H9 (cell line): ENCODE results near the gene SERPINA9. TPM values are rescaled to one million over a fixed set of nuclear protein-coding genes. Genes with fewer than 3 reads are reported as not detected.

Experiments used
- DNase-seq: peaks from one replicate; pipeline ENCODE4 v3.0.0-alpha.2; 2017
- H2AFZ ChIP-seq: one replicate; pipeline ENCODE4 v1.6.1; 2013; ENCODE audit warnings: mild to moderate bottlenecking, low read length, control low read depth, moderate library complexity
- H2AK5ac ChIP-seq: 2 replicates; pipeline ENCODE4 v1.6.1; 2013; ENCODE audit warnings: low read length, control low read depth, mixed read lengths; ENCODE audit not compliant: insufficient read length
- H2BK120ac ChIP-seq: one replicate; pipeline ENCODE4 v1.6.1; 2013; ENCODE audit warnings: low read depth, mild to moderate bottlenecking, low read length, control low read depth, inconsistent platforms; ENCODE audit not compliant: poor library complexity, severe bottlenecking
- H2BK12ac ChIP-seq: 2 replicates; pipeline ENCODE4 v1.6.1; 2013; ENCODE audit warnings: low read length, control low read depth, mixed read lengths, low read depth; ENCODE audit not compliant: insufficient read length
- H2BK15ac ChIP-seq: 2 replicates; pipeline ENCODE4 v1.6.1; 2013; ENCODE audit warnings: low read depth, low read length, control low read depth
- H2BK20ac ChIP-seq: one replicate; pipeline ENCODE4 v1.6.1; 2013; ENCODE audit warnings: low read depth, mild to moderate bottlenecking, low read length, control low read depth, inconsistent platforms; ENCODE audit not compliant: poor library complexity, severe bottlenecking
- H2BK5ac ChIP-seq: 2 replicates; pipeline ENCODE4 v1.6.1; 2013; ENCODE audit warnings: low read length, control low read depth, mixed read lengths; ENCODE audit not compliant: insufficient read length
- H3K14ac ChIP-seq: 2 replicates; pipeline ENCODE4 v1.6.1; 2013; ENCODE audit warnings: low read length, control low read depth; ENCODE audit not compliant: insufficient read depth
- H3K18ac ChIP-seq: 2 replicates; pipeline ENCODE4 v1.6.1; 2013; ENCODE audit warnings: low read depth, mild to moderate bottlenecking, mixed read lengths, low read length, control low read depth; ENCODE audit not compliant: insufficient read length
- H3K23ac ChIP-seq: 2 replicates; pipeline ENCODE4 v1.6.1; 2013; ENCODE audit warnings: low read length, control low read depth, mixed read lengths, low read depth; ENCODE audit not compliant: insufficient read length
- H3K23me2 ChIP-seq: 2 replicates; pipeline ENCODE4 v1.6.1; 2013; ENCODE audit warnings: low read depth, mild to moderate bottlenecking, mixed read lengths, low read length, control low read depth; ENCODE audit not compliant: insufficient read length, poor library complexity, severe bottlenecking
- H3K27ac ChIP-seq: 2 replicates; pipeline ENCODE4 v1.5.1; 2013; ENCODE audit warnings: low read length, control low read depth, mixed read lengths, low read depth; ENCODE audit not compliant: insufficient read length
- H3K27me3 ChIP-seq: 2 replicates; pipeline ENCODE4 v1.6.1; 2013; ENCODE audit warnings: low read length, control low read depth, inconsistent platforms; ENCODE audit not compliant: insufficient read depth
- H3K4ac ChIP-seq: 2 replicates; pipeline ENCODE4 v1.6.1; 2013; ENCODE audit warnings: low read depth, mild to moderate bottlenecking, control low read depth, inconsistent platforms, low read length, moderate library complexity
- H3K4me1 ChIP-seq: 2 replicates; pipeline ENCODE4 v1.6.1; 2013; ENCODE audit warnings: low read length, control low read depth, inconsistent platforms; ENCODE audit not compliant: insufficient read depth
- H3K4me2 ChIP-seq: 2 replicates; pipeline ENCODE4 v1.6.1; 2013; ENCODE audit warnings: low read length, control low read depth, mixed read lengths; ENCODE audit not compliant: insufficient read length, insufficient read depth
- H3K56ac ChIP-seq: 2 replicates; pipeline ENCODE4 v1.6.1; 2013; ENCODE audit warnings: low read depth, mild to moderate bottlenecking, mixed read lengths, low read length, control low read depth; ENCODE audit not compliant: insufficient read length
- H3K79me1 ChIP-seq: 2 replicates; pipeline ENCODE4 v1.6.1; 2013; ENCODE audit warnings: low read depth, mild to moderate bottlenecking, moderate library complexity, low read length, control low read depth, inconsistent platforms; ENCODE audit not compliant: insufficient read depth, poor library complexity, severe bottlenecking
- H3K79me2 ChIP-seq: 2 replicates; pipeline ENCODE4 v1.6.1; 2013; ENCODE audit warnings: low read length, control low read depth, inconsistent platforms; ENCODE audit not compliant: insufficient read depth
- H3K9ac ChIP-seq: 2 replicates; pipeline ENCODE4 v1.6.1; 2013; ENCODE audit warnings: low read length, control low read depth, mixed read lengths; ENCODE audit not compliant: insufficient read length; ENCODE audit errors: extremely low read depth
- H3K9me3 ChIP-seq: one replicate; pipeline ENCODE4 v1.6.1; 2013; ENCODE audit warnings: low read depth, low read length, inconsistent platforms; ENCODE audit not compliant: control insufficient read depth
- H3T11ph ChIP-seq: one replicate; pipeline ENCODE4 v1.6.1; 2013; ENCODE audit warnings: mild to moderate bottlenecking, low read length, control low read depth, inconsistent platforms
- H4K20me1 ChIP-seq: one replicate; pipeline ENCODE4 v1.6.1; 2013; ENCODE audit not compliant: control insufficient read depth, insufficient read length, insufficient read depth
- H4K5ac ChIP-seq: 2 replicates; pipeline ENCODE4 v1.6.1; 2013; ENCODE audit warnings: low read depth, mild to moderate bottlenecking, mixed read lengths, low read length, control low read depth; ENCODE audit not compliant: insufficient read length
- H4K8ac ChIP-seq: replicated peaks from 2 replicates; pipeline ENCODE4 v1.6.1; 2013; ENCODE audit warnings: low read length, control low read depth, mixed read lengths, low read depth; ENCODE audit not compliant: insufficient read length
- H4K91ac ChIP-seq: 2 replicates; pipeline ENCODE4 v1.6.1; 2013; ENCODE audit warnings: low read depth, mild to moderate bottlenecking, moderate library complexity, mixed read lengths, low read length, control low read depth; ENCODE audit not compliant: insufficient read length
- H3K27ac Mint-ChIP-seq, 3 experiments: 2 replicates in 2 of 3; 3 replicates in 1 of 3; pipeline ENCODE4 v1.8.0; 2020 to 2021; ENCODE audit warnings: mixed read lengths in 3 of 3, mild to moderate bottlenecking in 1 of 3, moderate library complexity in 1 of 3
- H3K27me3 Mint-ChIP-seq: 2 replicates; pipeline ENCODE4 v1.8.0; 2021; ENCODE audit warnings: low read depth, mild to moderate bottlenecking, moderate library complexity, mixed read lengths
- H3K36me3 Mint-ChIP-seq, 3 experiments: 2 replicates in 2 of 3; 3 replicates in 1 of 3; pipeline ENCODE4 v1.8.0; 2020 to 2021; ENCODE audit warnings: low read depth in 3 of 3, mixed read lengths in 3 of 3; ENCODE audit not compliant: insufficient read depth in 1 of 3
- H3K4me1 Mint-ChIP-seq, 2 experiments: 2 replicates each; pipeline ENCODE4 v1.8.0; 2020; ENCODE audit warnings: mixed read lengths in 2 of 2
- H3K4me3 Mint-ChIP-seq, 2 experiments: 2 replicates in 1 of 2; 3 replicates in 1 of 2; pipeline ENCODE4 v1.8.0; 2020 to 2021; ENCODE audit warnings: mild to moderate bottlenecking in 2 of 2, mixed read lengths in 2 of 2, moderate library complexity in 1 of 2
- H3K9me3 Mint-ChIP-seq, 2 experiments: 2 replicates in 1 of 2; 3 replicates in 1 of 2; pipeline ENCODE4 v1.8.0; 2020; ENCODE audit warnings: mild to moderate bottlenecking in 2 of 2, mixed read lengths in 2 of 2, moderate library complexity in 1 of 2
- WGBS: extraction: QIAGEN DNeasy Blood & Tissue Kit; methylation state at CpG from one replicate; pipeline ENCODE4 v1.1.7; 2013; ENCODE audit warnings: missing lambda C conversion rate, low lambda C conversion rate, mixed read lengths; ENCODE audit not compliant: insufficient read length; ENCODE audit errors: extremely low coverage; 5-methylcytosine and 5-hydroxymethylcytosine counted together
- total RNA-seq: library from RNA; stranded (reverse); gene quantifications from 2 replicates; pipeline ENCODE4 v1.2.1, GENCODE V29; 2021
- TF ChIP-seq, protein P1 (sequence below): fragments of 200-600 bp; sonication (generic); conservative IDR thresholded peaks from 3 replicates; pipeline ENCODE4 v1.8.0; 2021; ENCODE audit warnings: antibody characterized with exemption, mild to moderate bottlenecking

The SERPINA9 gene
- total RNA-seq, 1 experiment from 2014 or later = not detected

DNA sequence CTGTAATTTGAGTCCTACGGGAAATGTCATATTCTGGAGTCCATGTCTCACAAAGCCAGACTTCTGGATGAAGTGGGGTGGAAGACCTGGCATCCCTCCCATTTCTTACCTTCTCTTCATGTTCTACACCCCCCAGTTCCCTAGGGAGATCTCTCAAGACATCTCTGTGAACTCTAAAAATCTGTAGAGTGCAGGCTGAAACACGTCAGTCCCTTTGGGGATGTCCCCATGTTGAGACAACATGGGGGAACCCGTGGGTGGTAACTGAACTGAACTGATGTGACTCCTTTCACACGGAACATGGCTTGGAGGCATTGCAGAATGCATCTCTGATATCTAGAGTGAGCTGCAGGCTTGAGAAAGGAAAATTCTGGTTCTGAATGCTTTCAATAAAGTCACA lies 18.1 kb upstream of the SERPINA9 start:
- no peak overlapping the region for H3K27ac ChIP-seq
- Mint-ChIP-seq H3K36me3 (no peaks in the 10 kb centered on the region), H3K4me3 (no peak overlapping the region), H3K27me3 (peaks cover 31% of the 10 kb centered on the region), H3K4me1 (0 out of 4 replicates have a peak, but pooled peaks cover 0 to 4% of the 10 kb centered on the region in 2 experiments), H3K9me3 (no peaks in the 10 kb centered on the region; a peak in 1 of 5 replicates), H3K27ac (no peak overlapping the region)
- H3K23me2 ChIP-seq = no peaks in the 10 kb centered on the region
- H3K4me1 ChIP-seq = no peaks in the 10 kb centered on the region
- H3T11ph ChIP-seq = no peak overlapping the region
- H3K14ac ChIP-seq = no peak overlapping the region
- H2BK15ac ChIP-seq = no peak overlapping the region
- TF ChIP-seq, protein P1, sequence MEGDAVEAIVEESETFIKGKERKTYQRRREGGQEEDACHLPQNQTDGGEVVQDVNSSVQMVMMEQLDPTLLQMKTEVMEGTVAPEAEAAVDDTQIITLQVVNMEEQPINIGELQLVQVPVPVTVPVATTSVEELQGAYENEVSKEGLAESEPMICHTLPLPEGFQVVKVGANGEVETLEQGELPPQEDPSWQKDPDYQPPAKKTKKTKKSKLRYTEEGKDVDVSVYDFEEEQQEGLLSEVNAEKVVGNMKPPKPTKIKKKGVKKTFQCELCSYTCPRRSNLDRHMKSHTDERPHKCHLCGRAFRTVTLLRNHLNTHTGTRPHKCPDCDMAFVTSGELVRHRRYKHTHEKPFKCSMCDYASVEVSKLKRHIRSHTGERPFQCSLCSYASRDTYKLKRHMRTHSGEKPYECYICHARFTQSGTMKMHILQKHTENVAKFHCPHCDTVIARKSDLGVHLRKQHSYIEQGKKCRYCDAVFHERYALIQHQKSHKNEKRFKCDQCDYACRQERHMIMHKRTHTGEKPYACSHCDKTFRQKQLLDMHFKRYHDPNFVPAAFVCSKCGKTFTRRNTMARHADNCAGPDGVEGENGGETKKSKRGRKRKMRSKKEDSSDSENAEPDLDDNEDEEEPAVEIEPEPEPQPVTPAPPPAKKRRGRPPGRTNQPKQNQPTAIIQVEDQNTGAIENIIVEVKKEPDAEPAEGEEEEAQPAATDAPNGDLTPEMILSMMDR = no peak
- H2BK20ac ChIP-seq = no peak overlapping the region
- no peak overlapping the region for H3K23ac ChIP-seq
- no peaks in the 10 kb centered on the region for H4K20me1 ChIP-seq
- H3K27me3 ChIP-seq = no peaks in the 10 kb centered on the region
- no peak overlapping the region for H2AFZ ChIP-seq
- no peak overlapping the region for H3K9ac ChIP-seq
- H2BK5ac ChIP-seq = no peak overlapping the region
- no peak overlapping the region for H4K5ac ChIP-seq
- H3K79me1 ChIP-seq = no peaks in the 10 kb centered on the region
- H2BK120ac ChIP-seq = no peak overlapping the region
- DNase-seq = no peak
- no peak overlapping the region for H2AK5ac ChIP-seq
- no peaks in the 10 kb centered on the region for H3K9me3 ChIP-seq
- no peak overlapping the region for H3K4me2 ChIP-seq
- H4K8ac ChIP-seq = no peak overlapping the region
- H3K56ac ChIP-seq = no peak overlapping the region
- H2BK12ac ChIP-seq = no peak overlapping the region
- H4K91ac ChIP-seq = no peak overlapping the region
- H3K18ac ChIP-seq = no peak overlapping the region
- H3K4ac ChIP-seq = no peak overlapping the region
- H3K79me2 ChIP-seq = no peaks in the 10 kb centered on the region
- no CpG with 5 or more reads among the region's 4 CpGs for WGBS
